Right ventricle myocardium superior (tissue), 1 donor: ENCODE measurements around the gene KIAA0232. TPM values are rescaled to one million over a fixed set of nuclear protein-coding genes. Genes with fewer than 3 reads are reported as not detected.

ENCODE experiments used
- total RNA-seq: library from RNA; stranded (reverse); fragmentation: NEBNext Ultra II Directional; extraction: Animal tissue kit (Norgen Biotek cat#: 25700); gene quantifications from one replicate; pipeline ENCODE4 v1.2.1, GENCODE V29; 2021
- donor health status: DM: no; HTN: yes; CAD: no; lungs with severe emphysema.

Gene KIAA0232
- total RNA-seq, 1 donor from 2014 or later = 75.0 TPM

Other genes with a start within 250 kb of the KIAA0232 start
- gene MAN2B2, start 207.5 kb upstream of the KIAA0232 start, total RNA-seq = 17.3 TPM
- 219 TPM for gene MRFAP1, start 142.0 kb upstream of the KIAA0232 start, total RNA-seq
- not detected for gene S100P, start 88.8 kb upstream of the KIAA0232 start, total RNA-seq
- gene MRFAP1L1, start 72.9 kb upstream of the KIAA0232 start, total RNA-seq = 39.7 TPM
- gene BLOC1S4, start 66.6 kb upstream of the KIAA0232 start, total RNA-seq = 6.0 TPM
- 33.1 TPM for gene TBC1D14, start 127.1 kb downstream of the KIAA0232 start, total RNA-seq